Measurements from ENCODE around the gene CSTF1.

Gene CSTF1

GRCh38 chr20:56392132-56392880 is at the start of gene CSTF1, which contains the start of gene AURKA:
Gene CSTF1, plus strand, starts transcription at chr20:56392645. Its CDS starts 2,908 bp downstream, at chr20:56395553.
Gene AURKA, minus strand, starts transcription at chr20:56392215. Its CDS starts 4,018 bp downstream, at chr20:56388197.
- DNase-seq (ENCODE audit: low read depth in 2 of 3, low spot score in 1 of 3), result peak; percentile 97 to 100 (median 99)

DNA sequence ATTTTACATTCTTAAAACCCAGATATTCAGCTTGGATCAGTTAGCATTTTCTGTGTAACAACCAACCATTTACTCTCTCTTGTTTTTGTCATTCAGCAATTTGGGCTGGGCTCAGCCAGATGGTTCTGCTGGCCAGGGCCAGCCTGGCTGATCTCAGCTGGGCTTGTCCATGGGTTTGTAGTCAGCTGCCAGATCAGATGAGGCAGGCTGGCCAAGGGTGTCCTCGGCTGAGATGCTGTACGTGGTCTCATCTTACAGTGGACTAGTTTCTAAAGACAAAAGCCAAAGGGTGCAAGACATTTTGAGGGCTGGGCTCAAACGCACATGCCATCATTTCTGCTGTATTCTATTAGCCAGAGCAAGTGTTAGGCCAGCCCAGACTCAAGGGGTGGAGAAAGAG is 49.7 kb upstream of the CSTF1 start:
- DNase-seq (ENCODE audit: low read depth in 2 of 3, low spot score in 1 of 3), result no peak

DNA sequence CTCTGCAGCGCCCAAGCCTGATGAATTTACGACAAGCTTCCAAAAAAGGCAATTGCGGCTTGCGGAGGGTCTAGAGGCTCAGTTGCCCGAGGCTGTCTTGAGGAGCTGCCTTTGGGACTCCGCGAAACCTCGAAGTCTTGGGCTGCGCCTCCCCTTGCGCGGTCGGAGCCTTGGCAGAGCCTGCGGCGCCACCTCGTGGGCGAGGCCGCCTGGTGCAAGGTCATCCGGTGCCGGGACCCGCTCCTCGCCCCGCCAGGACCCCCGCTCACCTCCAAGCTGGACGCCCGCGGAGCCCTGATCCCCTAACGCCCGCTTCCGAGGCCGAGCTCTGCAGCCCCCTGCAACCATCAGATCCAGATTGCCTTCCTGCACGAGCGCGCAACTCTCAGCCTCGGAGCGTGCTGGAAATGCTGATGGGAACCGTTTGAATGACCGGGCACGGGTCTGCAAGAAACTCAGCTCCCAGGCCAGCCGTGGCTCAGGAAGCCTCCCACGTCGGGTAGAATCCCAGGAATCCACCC is 48.5 kb upstream of the CSTF1 start:
- DNase-seq (ENCODE audit: low read depth in 2 of 3, low spot score in 1 of 3), result peak in 2 of 3 donors; percentile 26 to 34

GRCh38 chr20:56345911-56346310 is 46.5 kb upstream of the CSTF1 start:
- DNase-seq (ENCODE audit: low read depth in 2 of 3, low spot score in 1 of 3), result no peak

DNA sequence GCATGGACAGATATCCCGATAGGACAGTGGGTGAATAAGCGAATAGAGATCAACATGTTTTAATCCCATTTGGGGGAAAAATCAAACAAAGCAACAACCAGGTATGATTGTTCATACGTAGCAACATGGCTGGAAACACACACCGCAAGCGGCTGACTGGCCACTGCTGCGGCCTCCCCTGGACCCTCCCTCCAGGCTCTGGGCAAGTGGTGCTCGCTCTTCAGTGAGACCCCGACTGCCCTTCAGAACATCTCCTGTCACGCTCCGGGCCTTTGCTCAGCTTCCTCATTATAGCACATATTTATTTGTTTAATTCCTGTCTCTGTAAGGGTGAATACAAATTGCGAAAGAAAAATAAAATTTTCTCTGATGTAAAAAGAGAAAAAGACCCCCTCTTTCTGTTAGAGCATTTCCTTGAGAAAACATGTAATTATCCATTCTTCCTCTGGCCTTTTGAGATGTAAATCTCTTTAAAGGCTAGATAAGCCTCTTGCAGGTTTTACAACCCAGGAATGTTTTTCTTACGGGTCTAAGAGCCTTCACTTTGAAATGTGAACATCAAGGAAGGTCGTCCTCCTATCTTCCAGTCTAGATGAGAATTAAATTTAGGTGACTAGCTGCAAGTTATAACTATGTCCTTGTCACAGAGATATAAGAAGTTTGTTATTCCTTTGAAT is 44.7 kb upstream of the CSTF1 start:
- DNase-seq (ENCODE audit: low read depth in 2 of 3, low spot score in 1 of 3), result no peak

DNA sequence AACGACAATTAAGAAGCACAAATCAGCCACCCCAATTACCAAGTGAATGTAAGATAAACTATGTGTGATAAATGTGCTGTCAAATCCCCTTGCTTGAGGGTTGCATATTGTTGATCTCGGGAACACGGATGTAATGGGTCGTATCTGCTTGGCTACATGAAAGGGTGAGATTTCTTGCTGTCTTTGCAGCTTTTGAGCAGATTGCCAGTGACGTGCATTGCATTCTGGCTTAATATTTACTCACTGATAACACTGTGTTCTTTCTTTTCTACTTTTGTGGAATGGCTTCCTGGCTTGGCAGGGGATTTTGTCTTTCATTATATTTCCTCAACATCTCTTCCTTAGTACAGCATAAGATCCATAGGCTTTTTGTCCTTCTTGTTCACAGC is 44.1 kb upstream of the CSTF1 start:
- DNase-seq (ENCODE audit: low read depth in 2 of 3, low spot score in 1 of 3), result no peak

DNA sequence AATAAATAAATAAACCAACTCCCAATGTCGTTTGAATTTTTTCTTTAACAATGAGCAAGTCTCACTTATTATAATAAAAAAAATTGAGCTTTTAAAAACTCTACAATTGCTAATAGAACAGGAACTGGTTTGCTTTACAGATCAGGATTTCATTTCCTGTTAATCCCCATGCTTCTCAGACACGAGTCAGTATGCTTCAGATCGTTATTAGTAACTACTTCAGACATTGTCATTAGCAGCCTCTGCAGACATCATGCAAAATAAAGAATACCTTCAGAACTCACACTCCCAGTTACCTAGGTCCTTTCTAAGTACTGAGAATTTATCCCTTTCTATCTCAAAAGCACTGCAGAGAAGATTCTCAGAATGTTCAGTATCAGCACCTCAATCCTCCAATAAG is 43.7 kb upstream of the CSTF1 start:
- DNase-seq (ENCODE audit: low read depth in 2 of 3, low spot score in 1 of 3), result no peak

DNA sequence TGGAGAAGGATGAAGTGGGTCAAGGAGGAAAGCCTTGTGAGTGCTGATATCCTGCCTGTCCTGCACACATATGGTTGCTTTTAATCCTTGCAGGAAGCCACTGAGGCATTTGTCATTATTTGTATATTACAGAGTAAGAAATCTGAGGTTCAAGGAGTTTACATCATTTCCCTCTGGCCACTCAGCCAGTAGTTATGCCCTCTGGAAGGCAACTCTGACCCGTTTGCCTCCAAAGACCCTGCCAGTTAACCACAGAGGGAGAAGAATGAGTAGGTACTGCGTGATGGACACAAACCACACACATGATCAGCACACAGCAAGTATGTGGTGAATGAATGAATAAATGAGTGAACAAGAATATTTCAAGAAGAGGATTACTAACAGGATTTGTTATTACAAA is 41.6 kb upstream of the CSTF1 start:
- DNase-seq (ENCODE audit: low read depth in 2 of 3, low spot score in 1 of 3), result no peak

- DNase-seq (ENCODE audit: low read depth in 2 of 3, low spot score in 1 of 3), result no peak
Observed at GRCh38 chr20:56352345-56353055, 39.9 kb upstream of the CSTF1 start.

DNA sequence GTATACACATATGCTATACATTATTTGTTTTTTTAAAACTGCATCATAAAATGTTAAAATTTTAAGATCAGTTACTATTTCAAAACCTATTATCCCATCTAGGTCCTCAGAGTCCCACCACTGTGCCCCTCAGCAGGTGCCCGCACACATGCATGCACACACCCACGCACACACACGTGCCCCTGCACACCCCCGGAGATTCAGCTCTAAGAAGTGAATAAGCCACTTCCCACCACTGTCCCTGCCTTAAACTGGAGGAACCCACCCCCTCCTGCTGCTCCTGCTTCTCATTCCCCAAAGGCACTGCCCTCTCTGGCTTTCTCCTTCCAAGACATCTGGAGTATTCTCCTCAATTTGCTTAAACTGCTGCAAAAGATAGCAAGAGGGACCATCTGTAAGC is 39.1 kb upstream of the CSTF1 start:
- no peak for DNase-seq (ENCODE audit: low read depth in 2 of 3, low spot score in 1 of 3)

DNA sequence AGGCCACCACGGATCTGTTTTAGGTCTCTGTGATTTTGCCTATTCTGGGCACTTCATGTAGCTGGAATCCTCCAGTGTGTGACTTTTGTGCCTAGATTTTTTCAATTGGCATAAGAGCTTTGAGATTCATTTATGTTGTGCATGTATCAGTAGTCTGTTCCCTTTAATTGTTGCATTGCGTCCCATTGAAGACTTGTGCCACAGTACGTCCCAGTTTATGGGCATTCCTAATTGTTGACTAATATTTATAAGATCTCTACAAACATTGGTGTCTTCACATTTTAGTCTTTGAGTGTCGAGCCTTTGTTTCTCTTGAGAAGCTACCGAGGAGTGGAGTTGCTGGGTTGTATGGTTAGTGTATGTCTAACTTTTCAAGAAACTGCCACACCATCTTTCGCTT is 34.4 kb upstream of the CSTF1 start:
- no peak for DNase-seq (ENCODE audit: low read depth in 2 of 3, low spot score in 1 of 3)

DNA sequence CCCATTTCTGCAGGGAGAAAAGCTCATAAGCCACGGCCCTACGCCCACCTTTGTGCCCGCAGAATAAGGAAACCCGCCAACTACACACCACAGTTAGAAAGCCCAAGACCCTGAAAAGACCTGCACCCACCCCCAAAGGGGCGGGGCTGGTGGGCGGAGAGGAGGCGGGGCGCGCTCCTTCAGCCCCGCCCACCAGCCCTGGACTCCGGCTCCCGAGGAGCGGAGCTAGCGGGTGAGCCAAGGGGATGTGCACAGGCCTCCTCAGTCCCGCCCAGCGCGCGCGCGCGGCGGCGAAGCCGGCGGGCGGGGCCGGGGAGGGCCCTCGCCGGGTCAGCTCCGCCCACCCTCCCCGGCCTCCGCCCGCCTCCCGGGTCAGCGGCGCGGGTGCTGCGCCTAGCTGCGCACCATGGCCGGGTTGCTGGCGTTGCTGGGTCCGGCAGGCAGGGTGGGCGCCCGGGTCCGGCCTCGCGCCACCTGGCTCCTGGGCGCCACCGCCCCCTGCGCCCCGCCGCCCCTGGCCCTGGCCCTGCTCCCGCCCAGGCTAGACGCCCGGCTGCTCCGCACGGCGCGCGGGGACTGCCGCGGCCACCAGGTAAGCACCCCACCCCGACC is 33.7 kb upstream of the CSTF1 start, which contains the start of gene FAM210B:
Gene FAM210B (plus strand): TSS at position 375 of the 612 bp plus-strand sequence. CDS start 32 bp downstream, at position 407.
- DNase-seq (ENCODE audit: low read depth in 2 of 3, low spot score in 1 of 3), result peak; percentile 63 to 81 (median 68)

GRCh38 chr20:56359212-56360132 is 33.0 kb upstream of the CSTF1 start:
- peak in 1 of 3 donors; percentile 16 for DNase-seq (ENCODE audit: low read depth in 2 of 3, low spot score in 1 of 3)

- DNase-seq (ENCODE audit: low read depth in 2 of 3, low spot score in 1 of 3), result no peak
Observed at GRCh38 chr20:56360133-56360907, 32.1 kb upstream of the CSTF1 start.

GRCh38 chr20:56360908-56361205 is 31.6 kb upstream of the CSTF1 start:
- DNase-seq (ENCODE audit: low read depth in 2 of 3, low spot score in 1 of 3), result no peak

DNA sequence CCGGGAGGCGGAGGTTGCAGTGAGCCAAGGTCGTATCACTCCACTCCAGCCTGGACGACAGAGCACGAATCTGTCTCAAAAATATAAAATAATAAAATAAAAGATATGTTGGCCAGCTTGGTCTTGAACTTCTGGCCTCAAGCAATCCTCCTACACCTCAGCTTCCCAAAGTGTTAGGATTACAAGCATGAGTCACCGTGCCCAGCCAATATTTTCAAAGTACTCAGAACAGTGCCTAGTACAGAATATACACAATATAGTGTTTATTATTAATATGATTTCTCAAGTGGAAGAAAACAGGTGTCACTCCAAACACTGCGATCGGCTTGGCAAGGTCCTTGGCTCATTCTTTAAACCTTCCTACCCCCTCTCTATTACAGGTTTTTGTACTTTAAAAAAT is 30.5 kb upstream of the CSTF1 start:
- no peak for DNase-seq (ENCODE audit: low read depth in 2 of 3, low spot score in 1 of 3)

DNA sequence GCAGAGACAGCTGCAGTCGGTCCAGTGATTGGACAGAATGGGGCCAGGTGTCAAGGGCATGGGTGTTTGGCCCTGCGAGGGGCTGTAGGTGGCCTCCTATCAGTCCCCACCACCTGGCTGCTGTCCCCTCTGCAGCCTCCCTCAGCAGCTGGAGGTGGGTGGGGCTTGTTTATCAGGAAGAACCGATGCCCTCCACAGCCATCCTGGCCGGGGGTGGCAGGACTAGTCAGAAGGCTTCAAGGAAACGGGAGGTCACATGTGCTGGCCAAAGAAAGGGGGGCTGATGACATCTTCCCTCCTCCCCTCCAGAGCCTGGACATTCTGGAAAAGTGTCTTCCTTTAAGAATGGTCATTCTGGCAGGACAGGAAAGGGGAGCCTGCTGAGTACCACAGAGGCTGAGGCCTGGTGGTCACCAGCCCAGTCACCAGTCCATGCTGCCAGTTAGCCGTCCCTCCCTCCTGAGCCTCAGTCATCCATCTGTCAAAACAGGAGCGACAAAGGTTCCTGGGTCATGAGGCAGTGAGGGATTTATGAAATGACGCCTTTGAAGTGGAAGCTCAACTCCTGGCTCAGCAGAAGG is 29.5 kb upstream of the CSTF1 start:
- DNase-seq (ENCODE audit: low read depth in 2 of 3, low spot score in 1 of 3), result no peak

DNA sequence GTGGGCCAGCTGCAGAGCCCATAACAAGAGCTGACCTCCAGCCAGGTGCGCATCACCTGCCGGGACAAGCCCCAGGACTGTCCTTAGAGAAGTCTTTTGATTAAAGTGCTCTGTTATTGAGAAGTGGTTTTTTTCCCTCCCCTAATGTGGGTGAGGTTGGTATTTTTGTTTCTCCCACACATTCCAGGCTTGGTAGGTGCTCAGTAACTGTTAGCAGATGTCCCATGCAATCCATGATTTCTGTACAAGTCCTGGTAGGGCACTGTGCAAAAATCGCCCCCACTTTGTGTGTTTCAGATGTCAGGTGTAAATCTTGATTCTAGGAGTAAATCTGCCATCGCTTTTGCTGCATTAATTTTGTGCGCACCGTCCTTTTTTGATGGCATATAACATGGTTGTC is 29.0 kb upstream of the CSTF1 start:
- DNase-seq (ENCODE audit: low read depth in 2 of 3, low spot score in 1 of 3), result no peak
